ENCODE measurements around the gene SLC7A6. TPM values are rescaled to one million over a fixed set of nuclear protein-coding genes. Genes with fewer than 3 reads are reported as not detected.

Gene SLC7A6
- total RNA-seq, 4 donors from 2014 or later, result 6.8 to 40.0 (median 19.6) TPM

GRCh38 chr16:68219725-68220351 lies 44.5 kb upstream of the SLC7A6 start:
- Histone ChIP-seq H3K27ac (no peak overlapping the region), H3K4me3 (no peak overlapping the region), H3K27me3 (no peaks in the 10 kb centered on the region), H3K4me1 (no peaks in the 10 kb centered on the region), H3K36me3 (no peaks in the 10 kb centered on the region), H3K9me3 (no peaks in the 10 kb centered on the region)
- intact Hi-C loops (cut with DNase I; ENCODE audit: low total_unique reads), result no loop called here
- TF ChIP-seq CTCF (IDR thresholded peaks at IDR 0.05), result no peak
- no peak for TF ChIP-seq POLR2A (IDR thresholded peaks at IDR 0.05)
- no peak for DNase-seq

- Histone ChIP-seq H3K9me3 (no peaks in the 10 kb centered on the region), H3K27ac (no peak overlapping the region), H3K4me1 (no peaks in the 10 kb centered on the region), H3K36me3 (no peaks in the 10 kb centered on the region), H3K4me3 (no peak overlapping the region), H3K27me3 (no peaks in the 10 kb centered on the region)
- intact Hi-C loops (cut with DNase I; ENCODE audit: low total_unique reads), result no loop called here
- DNase-seq, result no peak
- no peak for TF ChIP-seq CTCF (IDR thresholded peaks at IDR 0.05)
- TF ChIP-seq POLR2A (IDR thresholded peaks at IDR 0.05), result no peak
These were observed 41.3 kb upstream of the SLC7A6 start for GRCh38 chr16:68223072-68223471.

- no peaks in the 10 kb centered on the region for H3K4me1 ChIP-seq
- H3K36me3 ChIP-seq, result no peaks in the 10 kb centered on the region
- TF ChIP-seq CTCF (IDR thresholded peaks at IDR 0.05), result no peak
- no peak for TF ChIP-seq POLR2A (IDR thresholded peaks at IDR 0.05)
- intact Hi-C loops (cut with DNase I; ENCODE audit: low total_unique reads), result no loop called here
- H3K9me3 ChIP-seq, result no peaks in the 10 kb centered on the region
- H3K4me3 ChIP-seq, result no peak overlapping the region
- no peak overlapping the region for H3K27ac ChIP-seq
- no peaks in the 10 kb centered on the region for H3K27me3 ChIP-seq
- no peak for DNase-seq
These were observed 38.2 kb upstream of the SLC7A6 start for GRCh38 chr16:68226116-68226515.

GRCh38 chr16:68227183-68227793 lies 37.0 kb upstream of the SLC7A6 start:
- intact Hi-C loops (cut with DNase I; ENCODE audit: low total_unique reads), result no loop called here
- Histone ChIP-seq H3K9me3 (no peaks in the 10 kb centered on the region), H3K36me3 (no peaks in the 10 kb centered on the region), H3K27ac (no peak overlapping the region), H3K4me3 (no peak overlapping the region), H3K4me1 (no peaks in the 10 kb centered on the region), H3K27me3 (no peaks in the 10 kb centered on the region)
- DNase-seq, result no peak
- TF ChIP-seq POLR2A (IDR thresholded peaks at IDR 0.05) (no peak), CTCF (IDR thresholded peaks at IDR 0.05) (no peak)

- no peak for DNase-seq
- Histone ChIP-seq H3K27ac (no peak overlapping the region), H3K4me1 (no peaks in the 10 kb centered on the region), H3K9me3 (no peaks in the 10 kb centered on the region), H3K36me3 (no peaks in the 10 kb centered on the region), H3K4me3 (no peak overlapping the region), H3K27me3 (no peaks in the 10 kb centered on the region)
- TF ChIP-seq POLR2A (IDR thresholded peaks at IDR 0.05) (no peak), CTCF (IDR thresholded peaks at IDR 0.05) (no peak)
- intact Hi-C loops (cut with DNase I; ENCODE audit: low total_unique reads), result no loop called here
These were observed 36.3 kb upstream of the SLC7A6 start for GRCh38 chr16:68227850-68228553.

Data from uterus (tissue), 4 donors.